ENCODE data around the gene SH3BGRL2. TPM values are rescaled to one million over a fixed set of nuclear protein-coding genes. Genes with fewer than 3 reads are reported as not detected.
"Not testable (repeated sequence)": the region's sequence is repeated elsewhere in the genome, so short reads cannot be mapped to it uniquely, and the experiment has no call there.

Gene SH3BGRL2
- total RNA-seq, 2 donors from 2014 or later: 95.4 to 145 TPM

DNA sequence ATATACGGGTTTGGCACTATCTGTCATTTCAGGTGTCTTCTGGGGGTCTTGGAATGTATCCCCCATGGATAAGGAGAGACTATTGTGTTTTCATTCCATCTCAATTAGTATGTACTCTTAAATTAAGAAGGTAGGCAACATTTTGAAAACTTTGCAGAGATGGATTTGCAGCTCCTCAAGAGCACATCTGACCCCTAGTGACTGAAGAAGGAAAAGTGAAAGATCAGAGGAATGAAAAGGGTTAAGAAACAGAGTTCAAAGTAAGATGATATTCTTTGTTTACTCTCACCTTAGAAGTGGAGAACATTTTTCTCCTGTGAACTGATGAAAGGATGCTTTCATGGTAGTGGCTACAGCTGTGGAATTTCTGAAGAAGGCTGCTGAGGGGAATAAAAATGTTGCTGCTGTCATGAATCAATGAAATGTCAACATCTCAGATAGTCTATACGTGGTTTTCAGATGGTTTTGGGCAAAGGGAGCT lies 41.5 kb downstream of the SH3BGRL2 start:
- Histone ChIP-seq H3K9ac (ENCODE audit: low read depth in 2 of 2, low read length in 2 of 2) (peak overlapping the region in 1 of 2 donors; percentile 30), H3K4me1 (no peaks in the 10 kb centered on the region), H3K27me3 (no peaks in the 10 kb centered on the region), H3K9me3 (no peaks in the 10 kb centered on the region), H3K4me3 (no peak overlapping the region), H3K36me3 (peaks cover 6% of the 10 kb centered on the region), H3K27ac (peak overlapping the region; percentile 77)
- intact Hi-C loops (cut with DNase I): loop anchor here (5.0 kb wide), 2 partner anchors 40 to 100 kb away; partner anchors contain the start of gene SH3BGRL2
- no peak for DNase-seq
- TF ChIP-seq CTCF (IDR thresholded peaks at IDR 0.05): peak; percentile 29

DNA sequence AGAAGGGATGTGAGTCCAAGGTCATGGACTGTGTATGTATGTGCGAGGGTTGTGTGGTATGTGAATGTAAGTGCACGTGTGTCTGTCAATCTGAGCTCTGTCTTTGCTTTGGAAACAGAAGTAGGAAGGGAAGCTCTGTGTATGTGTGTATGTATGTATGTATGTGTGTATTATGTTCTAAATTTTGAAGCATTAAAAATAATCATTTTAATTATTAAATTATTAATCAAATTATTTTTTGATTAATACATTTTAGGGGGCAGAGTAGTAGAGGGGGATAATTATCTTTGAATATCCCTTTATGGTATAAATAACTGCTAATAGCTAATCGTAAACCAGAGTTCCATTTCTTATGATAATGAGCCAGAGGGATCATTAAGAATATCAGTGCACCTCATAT lies 42.8 kb downstream of the SH3BGRL2 start:
- Histone ChIP-seq H3K4me1 (no peaks in the 10 kb centered on the region), H3K36me3 (peaks cover 6% of the 10 kb centered on the region), H3K27me3 (no peaks in the 10 kb centered on the region), H3K9ac (ENCODE audit: low read depth in 2 of 2, low read length in 2 of 2) (no peak overlapping the region), H3K27ac (no peak overlapping the region), H3K4me3 (no peak overlapping the region), H3K9me3 (no peaks in the 10 kb centered on the region)
- no peak for DNase-seq
- no peak for TF ChIP-seq CTCF (IDR thresholded peaks at IDR 0.05)
- intact Hi-C loops (cut with DNase I): loop anchor here (5.0 kb wide), 2 partner anchors 42 to 102 kb away; partner anchors contain the start of gene SH3BGRL2

GRCh38 chr6:79676785-79677736 lies 45.9 kb downstream of the SH3BGRL2 start:
- H3K27me3 ChIP-seq: no peaks in the 10 kb centered on the region
- H3K9ac ChIP-seq (ENCODE audit: low read depth in 2 of 2, low read length in 2 of 2): no peak overlapping the region
- no peak for DNase-seq
- no peaks in the 10 kb centered on the region for H3K4me1 ChIP-seq
- H3K9me3 ChIP-seq: no peaks in the 10 kb centered on the region
- H3K4me3 ChIP-seq: no peak overlapping the region
- peaks cover 6% of the 10 kb centered on the region for H3K36me3 ChIP-seq
- H3K27ac ChIP-seq: no peak overlapping the region
- intact Hi-C loops (cut with DNase I): no loop called here
- TF ChIP-seq CTCF (IDR thresholded peaks at IDR 0.05): no peak

DNA sequence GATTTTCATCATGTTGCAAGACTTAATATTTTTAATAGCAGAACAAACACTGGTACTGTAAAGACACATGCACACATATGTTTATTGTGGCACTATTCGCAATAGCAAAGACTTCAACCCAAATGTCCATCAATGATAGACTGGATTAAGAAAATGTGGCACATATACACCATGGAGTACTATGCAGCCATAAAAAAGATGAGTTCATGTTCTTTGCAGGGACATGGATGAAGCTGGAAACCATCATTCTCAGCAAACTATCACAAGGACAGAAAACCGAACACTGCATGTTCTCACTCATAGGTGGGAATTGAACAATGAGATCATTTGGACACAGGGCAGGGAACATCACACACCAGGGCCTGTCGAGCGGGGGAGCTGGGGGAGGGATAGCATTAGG lies 51.6 kb downstream of the SH3BGRL2 start:
- H3K27ac ChIP-seq; H3K36me3 ChIP-seq; H3K4me1 ChIP-seq; H3K9ac ChIP-seq (ENCODE audit: low read depth in 2 of 2, low read length in 2 of 2); DNase-seq; H3K27me3 ChIP-seq; intact Hi-C loops (cut with DNase I); H3K4me3 ChIP-seq; H3K9me3 ChIP-seq: not testable (repeated sequence)

DNA sequence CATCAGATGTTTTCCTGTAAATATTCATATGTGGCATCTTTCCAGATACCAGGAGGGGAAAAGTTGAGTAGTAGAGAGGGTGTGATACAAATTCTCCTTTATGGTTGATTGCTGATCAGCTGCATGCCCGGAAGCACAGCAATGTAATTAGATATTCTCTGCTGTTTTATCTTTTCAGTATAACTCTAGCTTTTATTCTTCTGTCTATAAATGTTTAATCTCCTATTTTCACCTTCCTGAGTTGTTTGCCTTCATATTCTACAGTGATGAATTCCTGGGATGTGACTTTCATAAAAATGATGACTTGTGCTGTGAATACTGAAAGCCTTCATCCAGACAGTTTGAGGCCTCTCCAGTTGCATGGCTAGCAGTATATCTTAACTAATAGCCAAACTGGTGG lies 53.7 kb downstream of the SH3BGRL2 start:
- H3K4me1 ChIP-seq: no peaks in the 10 kb centered on the region
- no peaks in the 10 kb centered on the region for H3K36me3 ChIP-seq
- TF ChIP-seq CTCF (IDR thresholded peaks at IDR 0.05): no peak
- DNase-seq: no peak
- no peaks in the 10 kb centered on the region for H3K27me3 ChIP-seq
- H3K9me3 ChIP-seq: no peaks in the 10 kb centered on the region
- no peak overlapping the region for H3K4me3 ChIP-seq
- intact Hi-C loops (cut with DNase I): no loop called here
- H3K9ac ChIP-seq (ENCODE audit: low read depth in 2 of 2, low read length in 2 of 2): no peak overlapping the region
- H3K27ac ChIP-seq: no peak overlapping the region

Measured in colonic mucosa (tissue), 4 donors.